SK-N-SH (cell line): ENCODE results near the gene PLD6. TPM values are rescaled to one million over a fixed set of nuclear protein-coding genes. Genes with fewer than 3 reads are reported as not detected.

Experiments used
- CTCF ChIA-PET: fragments of 300-600, 350-600 bp; formaldehyde crosslinking; extraction: SDS; loops from one replicate; lab custom pipeline; 2021; lab: Yijun Ruan, JAX
- POLR2A ChIA-PET: fragments of 350-600 bp; sonication (Branson Sonifier 250); formaldehyde crosslinking; extraction: SDS; loops from one replicate; lab custom pipeline; 2020; ENCODE audit warnings: antibody characterized with exemption, inconsistent platforms; lab: Yijun Ruan, JAX
- DNase-seq: peaks from one replicate; pipeline ENCODE4 v3.0.0; 2012
- H2AFZ ChIP-seq: fragments of 200-600 bp; sonication (generic); 2 replicates; pipeline ENCODE4 v1.8.1; 2016; ENCODE audit warnings: antibody characterized with exemption, mild to moderate bottlenecking, low read depth
- H3F3A ChIP-seq: fragments of 200-600 bp; sonication (generic); replicated peaks from 2 replicates; pipeline ENCODE3; 2016; ENCODE audit warnings: antibody characterized with exemption, mild to moderate bottlenecking; ENCODE audit not compliant: insufficient read depth
- H3K27ac ChIP-seq, 2 experiments: fragments of 200-500 bp in 1 of 2; fragments of 200-600 bp in 1 of 2; sonication (Bioruptor generic) in 1 of 2; sonication (generic), shearing (Covaris generic) in 1 of 2; 2 replicates each; pipeline versions ENCODE4 v1.5.1 to v1.6.1; 2014 to 2016; ENCODE audit warnings: low read depth in 2 of 2, inconsistent platforms in 1 of 2, low read length in 1 of 2, mild to moderate bottlenecking in 1 of 2, mixed read lengths in 1 of 2
- H3K27me3 ChIP-seq: fragments of 200-600 bp; sonication (generic), shearing (Covaris generic); 2 replicates; pipeline ENCODE4 v1.6.1; 2016; ENCODE audit warnings: mixed run types; ENCODE audit not compliant: insufficient read depth
- H3K36me3 ChIP-seq, 2 experiments: fragments of 200-500 bp in 1 of 2; fragments of 200-600 bp in 1 of 2; sonication (Bioruptor generic) in 1 of 2; sonication (generic) in 1 of 2; replicated peaks in 1 of 2; 2 replicates each; pipeline versions ENCODE3 to v1.5.1; 2014 to 2016; ENCODE audit warnings: low read length in 1 of 2, mild to moderate bottlenecking in 1 of 2; ENCODE audit not compliant: insufficient read depth in 2 of 2, control insufficient read depth in 1 of 2
- H3K4me1 ChIP-seq, 2 experiments: fragments of 200-500 bp in 1 of 2; fragments of 200-600 bp in 1 of 2; sonication (Bioruptor generic) in 1 of 2; sonication (generic), shearing (Covaris generic) in 1 of 2; 2 replicates each; pipeline versions ENCODE4 v1.5.1 to v1.6.1; 2014 to 2016; ENCODE audit warnings: low read depth in 1 of 2, low read length in 1 of 2, mixed run types in 1 of 2; ENCODE audit not compliant: insufficient read depth in 2 of 2, control insufficient read depth in 1 of 2
- H3K4me2 ChIP-seq: fragments of 200-600 bp; sonication (generic), shearing (Covaris generic); 2 replicates; pipeline ENCODE4 v1.6.1; 2017; ENCODE audit warnings: mixed run types
- H3K4me3 ChIP-seq, 2 experiments: fragments of 200-500 bp in 1 of 2; fragments of 200-600 bp in 1 of 2; sonication (Bioruptor generic) in 1 of 2; sonication (generic), shearing (Covaris generic) in 1 of 2; 2 replicates each; pipeline versions ENCODE4 v1.5.1 to v1.8.1; 2014 to 2016; ENCODE audit warnings: low read depth in 2 of 2, inconsistent platforms in 1 of 2, low read length in 1 of 2, mild to moderate bottlenecking in 1 of 2, mixed read lengths in 1 of 2, moderate library complexity in 1 of 2
- H3K79me2 ChIP-seq: fragments of 200-600 bp; sonication (generic); 2 replicates; pipeline ENCODE4 v1.8.1; 2017; ENCODE audit warnings: mild to moderate bottlenecking; ENCODE audit not compliant: insufficient read depth
- H3K9ac ChIP-seq: fragments of 200-600 bp; sonication (generic); 2 replicates; pipeline ENCODE4 v1.6.1; 2017; ENCODE audit warnings: mixed run types
- H3K9me2 ChIP-seq: fragments of 200-600 bp; sonication (generic); 2 replicates; pipeline ENCODE4 v1.6.1; 2017; ENCODE audit warnings: mixed run types
- H3K9me3 ChIP-seq: fragments of 200-600 bp; sonication (generic); 2 replicates; pipeline ENCODE4 v1.6.1; 2017; ENCODE audit warnings: mixed run types, mild to moderate bottlenecking, moderate library complexity
- H4K20me1 ChIP-seq: fragments of 200-600 bp; sonication (generic); 2 replicates; pipeline ENCODE4 v1.6.1; 2017; ENCODE audit warnings: mild to moderate bottlenecking, mixed run types; ENCODE audit not compliant: insufficient read depth
- ELF1 ChIP-seq: IDR thresholded peaks from 2 replicates; pipeline ENCODE4 v1.4.0; 2012
- FOSL2 ChIP-seq: IDR thresholded peaks from 2 replicates; pipeline ENCODE4 v1.4.0; 2012; ENCODE audit warnings: low read depth, mild to moderate bottlenecking, moderate library complexity, borderline replicate concordance
- FOXJ3 ChIP-seq: sonication (generic); formaldehyde crosslinking; IDR thresholded peaks from 2 replicates; pipeline ENCODE4 v1.5.1; 2020; ENCODE audit warnings: mild to moderate bottlenecking, missing genetic modification reagents
- FOXM1 ChIP-seq: IDR thresholded peaks from 2 replicates; pipeline ENCODE4 v1.4.0; 2012; ENCODE audit warnings: low read depth, mild to moderate bottlenecking
- GABPA ChIP-seq: IDR thresholded peaks from 2 replicates; pipeline ENCODE4 v1.4.0; 2012; ENCODE audit warnings: low read depth, mild to moderate bottlenecking
- GATA2 ChIP-seq: sonication (generic); formaldehyde crosslinking; IDR thresholded peaks from 2 replicates; pipeline ENCODE4 v1.5.0; 2020; ENCODE audit warnings: mild to moderate bottlenecking, missing genetic modification reagents
- JUND ChIP-seq: IDR thresholded peaks from 2 replicates; pipeline ENCODE4 v1.4.0; 2012
- MEF2A ChIP-seq: IDR thresholded peaks from 2 replicates; pipeline ENCODE4 v1.4.0; 2012; ENCODE audit warnings: low read depth, borderline replicate concordance
- MXI1 ChIP-seq: IDR thresholded peaks from 2 replicates; pipeline ENCODE4 v1.6.1; 2012; ENCODE audit warnings: mild to moderate bottlenecking, low read depth, low read length, improper control_type of control experiment
- NFIC ChIP-seq: IDR thresholded peaks from 2 replicates; pipeline ENCODE4 v1.4.0; 2012; ENCODE audit warnings: borderline replicate concordance
- NRF1 ChIP-seq: IDR thresholded peaks from 2 replicates; pipeline ENCODE4 v1.6.1; 2012; ENCODE audit warnings: low read depth, mild to moderate bottlenecking, low read length
- PBX3 ChIP-seq: IDR thresholded peaks from 2 replicates; pipeline ENCODE4; 2012
- POLR2AphosphoS5 ChIP-seq: IDR thresholded peaks from 2 replicates; pipeline ENCODE4 v1.6.1; 2012; ENCODE audit warnings: low read depth, low read length
- RCOR1 ChIP-seq: fragments of 150-350 bp; IDR thresholded peaks from 2 replicates; pipeline ENCODE4 v1.6.1; 2017; ENCODE audit warnings: antibody characterized with exemption, low read length
- RFX5 ChIP-seq: IDR thresholded peaks from 2 replicates; pipeline ENCODE4 v1.6.1; 2012; ENCODE audit warnings: mild to moderate bottlenecking, improper control_type of control experiment, low read length
- SMC3 ChIP-seq: IDR thresholded peaks from 2 replicates; pipeline ENCODE4 v1.6.1; 2012; ENCODE audit warnings: low read depth, low read length, improper control_type of control experiment
- TAF1 ChIP-seq: IDR thresholded peaks from 2 replicates; pipeline ENCODE4 v1.6.1; 2012; ENCODE audit warnings: low read depth, mild to moderate bottlenecking, low read length, moderate library complexity, borderline replicate concordance
- TCF12 ChIP-seq: IDR thresholded peaks from 2 replicates; pipeline ENCODE4 v1.4.0; 2012
- USF2 ChIP-seq: fragments of 150-350 bp; IDR thresholded peaks from 2 replicates; pipeline ENCODE4 v1.6.1; 2017; ENCODE audit warnings: antibody characterized with exemption, low read length, low read depth, borderline replicate concordance
- YY1 ChIP-seq: IDR thresholded peaks from 2 replicates; pipeline ENCODE4 v1.4.0; 2012; ENCODE audit warnings: low read depth, mild to moderate bottlenecking
- ZBTB33 ChIP-seq: IDR thresholded peaks from 2 replicates; pipeline ENCODE4 v1.4.0; 2012; ENCODE audit warnings: low read depth, borderline replicate concordance
- WGBS: methylation state at CpG from one replicate; pipeline ENCODE4 v1.1.6; 2017; ENCODE audit warnings: low lambda C conversion rate; 5-methylcytosine and 5-hydroxymethylcytosine counted together
- polyA plus RNA-seq, 3 experiments: library from polyadenylated mRNA; depleted of rRNA; stranded (reverse); fragments of >200 nt; gene quantifications; 2 replicates each; pipeline ENCODE4 v1.2.3, GENCODE V29; 2012

Gene PLD6
- polyA plus RNA-seq, 1 of the 3 experiments (the other 2 are of a cell fraction), result 3.7 TPM

- ChIA-PET POLR2A (no interaction called here), CTCF (no interaction called here)
- Histone ChIP-seq H3K4me2 (no peak overlapping the region), H3K79me2 (peaks cover 12% of the 10 kb centered on the region; the same call in 1 of the 2 replicates), H3K9ac (no peak overlapping the region), H2AFZ (no peak overlapping the region), H3K9me2 (no peaks in the 10 kb centered on the region), H3F3A (peaks cover 13% of the 10 kb centered on the region), H3K4me3 (no peak overlapping the region), H3K4me1 (peaks cover 20 to 29% of the 10 kb centered on the region in 2 experiments; a peak in 3 of 4 replicates), H4K20me1 (no peaks in the 10 kb centered on the region), H3K27ac (no peak overlapping the region), H3K27me3 (no peaks in the 10 kb centered on the region), H3K9me3 (no peaks in the 10 kb centered on the region), H3K36me3 (peaks cover 0 to 2% of the 10 kb centered on the region in 2 experiments)
- WGBS, result 100% methylated on average over 8 of the region's 15 CpGs
- no peak for TF ChIP-seq POLR2AphosphoS5
- TF ChIP-seq GABPA, result no peak
- no peak for TF ChIP-seq MXI1
- TF ChIP-seq FOXJ3 (CRISPR knock-in tag), result no peak
- no peak for TF ChIP-seq SMC3
- no peak for TF ChIP-seq FOSL2
- no peak for TF ChIP-seq TAF1
- no peak for TF ChIP-seq FOXM1
- TF ChIP-seq TCF12, result no peak
- no peak for TF ChIP-seq MEF2A
- TF ChIP-seq RCOR1, result no peak
- no peak for TF ChIP-seq GATA2 (CRISPR knock-in tag)
- no peak for TF ChIP-seq ELF1
- TF ChIP-seq USF2, result no peak
- no peak for TF ChIP-seq NRF1
- no peak for TF ChIP-seq RFX5
- DNase-seq, result no peak
Observed at GRCh38 chr17:17203173-17203730, 2.9 kb downstream of the PLD6 start.

GRCh38 chr17:17201907-17202306, 4.2 kb downstream of the PLD6 start:
- POLR2A ChIA-PET, result interaction anchor here (0.6 kb wide), 1 partner anchor 837 kb away, joined by 3 read pairs; no protein-coding TSS in a partner anchor

More at GRCh38 chr17:17201907-17202306, 4.2 kb downstream of the PLD6 start:
- Histone ChIP-seq H3K4me2 (no peak overlapping the region), H3K9me3 (no peaks in the 10 kb centered on the region), H3F3A (peaks cover 5% of the 10 kb centered on the region), H2AFZ (no peak overlapping the region), H3K27me3 (no peaks in the 10 kb centered on the region), H3K4me1 (peaks cover 20 to 29% of the 10 kb centered on the region in 2 experiments; a peak in 3 of 4 replicates), H3K9ac (no peak overlapping the region), H3K4me3 (no peak overlapping the region), H3K9me2 (no peaks in the 10 kb centered on the region), H3K79me2 (peaks cover 12% of the 10 kb centered on the region; the same call in 1 of the 2 replicates), H3K36me3 (peaks cover 0 to 2% of the 10 kb centered on the region in 2 experiments), H4K20me1 (no peaks in the 10 kb centered on the region), H3K27ac (no peak overlapping the region)
- CTCF ChIA-PET, result no interaction called here
- DNase-seq, result no peak
- no peak for TF ChIP-seq POLR2AphosphoS5
- TF ChIP-seq JUND, result no peak
- no peak for TF ChIP-seq USF2
- TF ChIP-seq PBX3, result no peak
- TF ChIP-seq RFX5, result no peak
- TF ChIP-seq FOXJ3 (CRISPR knock-in tag), result no peak
- TF ChIP-seq TAF1, result no peak
- no peak for TF ChIP-seq NFIC
- no peak for TF ChIP-seq GABPA
- TF ChIP-seq YY1, result no peak
- no peak for TF ChIP-seq ZBTB33
- TF ChIP-seq FOSL2, result no peak
- 90% methylated on average over 8 of the region's 8 CpGs for WGBS
